Colonic mucosa (tissue), 2 donors: ENCODE results near the gene DGKA. TPM values are rescaled to one million over a fixed set of nuclear protein-coding genes. Genes with fewer than 3 reads are reported as not detected.

Experiments
- total RNA-seq, 2 donors: library from RNA; stranded (reverse); fragmentation: NEBNext Ultra II Directional in 1 of 2; extraction: Animal tissue kit (Norgen Biotek cat#: 25700) in 1 of 2; gene quantifications; one replicate each; pipeline ENCODE4 v1.2.1, GENCODE V29; 2021
- donor health status: DM: no; HTN: no; CAD: no.
- donor health status: DM: no; HTN: no; CAD: no.

Gene DGKA
- total RNA-seq, 2 donors from 2014 or later: 80.2 to 91.2 TPM

Other genes with a start within 250 kb of the DGKA start
- 10 to 100 TPM; 10.8 to 64.4 TPM for gene ITGA7, start 223.3 kb upstream of the DGKA start, total RNA-seq
- gene BLOC1S1, start 215.1 kb upstream of the DGKA start, total RNA-seq: 100 to 1,000 TPM; 214 to 242 TPM
- gene RDH5, start 210.8 kb upstream of the DGKA start, total RNA-seq: 10 to 100 TPM; 22.6 to 29.6 TPM
- 1,000 to 10,000 TPM in 1 of 2 donors, 100 to 1,000 TPM in 1; 707 to 1,094 TPM for gene CD63, start 202.2 kb upstream of the DGKA start, total RNA-seq
- 1 to 10 TPM; 3.2 to 3.7 TPM for gene GDF11, start 188.0 kb upstream of the DGKA start, total RNA-seq
- 10 to 100 TPM; 52.3 to 53.0 TPM for gene SARNP, start 113.4 kb upstream of the DGKA start, total RNA-seq
- 10 to 100 TPM; 59.3 to 93.3 TPM for gene ORMDL2, start 113.1 kb upstream of the DGKA start, total RNA-seq
- gene DNAJC14, start 101.6 kb upstream of the DGKA start, total RNA-seq: 10 to 100 TPM; 24.6 to 24.7 TPM
- gene MMP19, start 88.2 kb upstream of the DGKA start, total RNA-seq: 1 to 10 TPM; 2.1 to 2.7 TPM
- gene PYM1, start 3.3 kb upstream of the DGKA start, total RNA-seq: 10 to 100 TPM; 44.0 to 49.3 TPM
- 1 to 10 TPM; 3.4 to 3.8 TPM for gene PMEL, start 34.9 kb downstream of the DGKA start, total RNA-seq
- gene CDK2, start 35.7 kb downstream of the DGKA start, total RNA-seq: 10 to 100 TPM; 20.9 to 48.9 TPM
- 100 to 1,000 TPM; 112 to 178 TPM for gene RAB5B, start 42.9 kb downstream of the DGKA start, total RNA-seq
- 10 to 100 TPM; 25.8 to 35.8 TPM for gene SUOX, start 66.1 kb downstream of the DGKA start, total RNA-seq
- 1 to 10 TPM; 4.7 to 5.6 TPM for gene IKZF4, start 89.9 kb downstream of the DGKA start, total RNA-seq
- 10 to 100 TPM; 53.1 to 80.5 TPM for gene RPS26, start 110.8 kb downstream of the DGKA start, total RNA-seq
- 100 to 1,000 TPM; 158 to 206 TPM for gene ERBB3, start 149.0 kb downstream of the DGKA start, total RNA-seq
- gene PA2G4, start 173.4 kb downstream of the DGKA start, total RNA-seq: 100 to 1,000 TPM in 1 of 2 donors, 10 to 100 TPM in 1; 69.6 to 155 TPM
- 1,000 to 10,000 TPM; 3,248 to 3,669 TPM for gene RPL41, start 185.5 kb downstream of the DGKA start, total RNA-seq
- gene ZC3H10, start 187.1 kb downstream of the DGKA start, total RNA-seq: 1 to 10 TPM; 3.5 to 6.1 TPM
- gene ESYT1, start 197.1 kb downstream of the DGKA start, total RNA-seq: 10 to 100 TPM; 63.9 to 72.8 TPM
- 10 to 100 TPM; 18.6 to 19.1 TPM for gene MYL6B, start 221.4 kb downstream of the DGKA start, total RNA-seq
- gene MYL6, start 227.2 kb downstream of the DGKA start, total RNA-seq: 1,000 to 10,000 TPM; 1,641 to 1,922 TPM